NCI-H82 treated with DMSO at 0.1 percent for 48 hours (cell line): Measurements from ENCODE around the gene MGAT5.
A peak's percentile ranks its signal among the peaks of the same experiment; 100 is the strongest.

ENCODE experiments used
- DNase-seq: peaks from one replicate; lab custom pipeline; 2025; ENCODE audit not compliant: unreplicated experiment; lab: John Stamatoyannopoulos, UW

Gene MGAT5

DNA sequence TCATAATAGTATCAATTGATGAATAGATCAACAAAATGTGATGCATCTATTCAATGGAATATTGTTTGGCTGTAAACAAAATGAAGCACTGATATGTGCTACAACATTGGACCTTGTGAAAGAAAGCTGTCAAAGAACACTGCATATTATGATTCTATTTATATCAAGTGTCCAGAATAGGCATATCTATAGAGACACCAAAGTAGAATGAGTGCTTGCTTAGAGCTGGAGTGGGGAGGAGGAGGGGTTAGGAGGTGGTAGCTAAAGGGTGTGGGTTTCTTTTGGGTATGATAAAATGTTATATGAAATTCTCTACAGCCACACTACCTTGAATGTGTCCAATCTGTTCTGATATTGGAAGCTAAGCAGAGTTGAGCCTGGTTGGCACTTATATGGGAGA is 23.0 kb upstream of the MGAT5 start:
- no peak for DNase-seq

DNA sequence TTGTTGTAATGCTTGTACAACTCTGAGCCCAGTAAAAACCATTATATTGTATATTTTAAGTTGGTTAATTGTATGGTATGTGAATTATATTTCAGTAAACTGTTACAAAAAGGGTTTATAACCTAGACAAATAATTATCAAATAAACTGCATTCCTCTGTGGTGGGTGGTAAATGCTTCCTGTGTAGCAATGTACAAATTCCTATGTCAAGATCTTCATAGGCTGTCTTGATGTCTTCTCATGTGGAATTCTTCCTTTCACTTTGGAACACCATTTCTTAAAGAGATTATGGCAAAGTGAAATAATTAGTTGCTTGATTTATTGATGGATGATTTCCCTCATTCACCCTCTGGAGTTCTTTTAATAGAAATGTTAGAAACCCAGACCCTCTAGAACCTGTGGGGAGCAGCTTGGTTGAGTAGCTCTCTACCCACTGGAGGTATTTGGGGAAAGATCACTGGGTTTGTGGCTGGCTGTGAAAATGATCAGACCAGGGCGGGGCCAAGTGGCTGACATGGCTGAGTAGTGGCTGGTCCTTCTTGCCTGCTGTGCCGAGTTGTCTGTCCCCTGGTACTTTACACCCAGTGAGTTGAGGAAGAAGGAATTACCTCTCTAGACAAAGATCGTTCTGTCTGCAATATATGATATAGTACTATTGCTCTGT is 22.4 kb upstream of the MGAT5 start:
- no peak for DNase-seq

DNA sequence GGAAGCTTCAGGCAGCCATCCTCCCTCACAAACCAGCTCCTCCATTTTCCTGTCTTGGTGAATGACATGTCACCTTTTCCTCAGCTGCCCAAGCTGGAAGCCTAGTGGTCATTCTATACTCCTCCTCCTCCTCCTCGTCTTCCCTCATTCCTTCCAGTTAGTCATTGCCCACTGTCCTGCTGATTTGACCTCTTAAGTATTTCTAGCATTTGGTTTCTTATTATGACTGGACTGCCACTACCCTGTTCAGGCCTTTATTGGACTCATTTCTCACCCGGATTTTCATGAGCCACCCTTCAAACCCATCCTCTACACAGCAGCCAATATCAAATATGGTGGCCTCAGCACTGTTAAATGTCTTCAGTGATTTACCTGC is 21.9 kb upstream of the MGAT5 start:
- DNase-seq, result no peak

DNA sequence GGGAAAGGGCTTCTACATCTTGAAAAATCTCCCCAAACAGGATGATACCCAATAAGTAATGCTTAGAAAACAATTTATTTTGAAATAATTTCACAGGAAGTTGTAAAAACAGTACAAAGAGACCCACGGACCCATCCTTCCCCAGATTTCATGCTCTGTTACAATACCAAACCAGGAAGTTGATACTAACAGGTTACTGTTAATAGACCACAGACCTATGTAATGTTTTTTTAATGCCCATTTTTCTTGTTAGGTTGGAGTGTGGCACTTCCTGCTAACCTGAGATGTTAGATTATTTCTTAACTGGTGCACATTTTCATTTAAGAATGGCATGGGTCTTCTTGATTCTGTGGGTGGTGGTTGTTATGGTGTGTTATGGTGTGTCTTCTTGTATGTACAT is 21.4 kb upstream of the MGAT5 start:
- no peak for DNase-seq

DNA sequence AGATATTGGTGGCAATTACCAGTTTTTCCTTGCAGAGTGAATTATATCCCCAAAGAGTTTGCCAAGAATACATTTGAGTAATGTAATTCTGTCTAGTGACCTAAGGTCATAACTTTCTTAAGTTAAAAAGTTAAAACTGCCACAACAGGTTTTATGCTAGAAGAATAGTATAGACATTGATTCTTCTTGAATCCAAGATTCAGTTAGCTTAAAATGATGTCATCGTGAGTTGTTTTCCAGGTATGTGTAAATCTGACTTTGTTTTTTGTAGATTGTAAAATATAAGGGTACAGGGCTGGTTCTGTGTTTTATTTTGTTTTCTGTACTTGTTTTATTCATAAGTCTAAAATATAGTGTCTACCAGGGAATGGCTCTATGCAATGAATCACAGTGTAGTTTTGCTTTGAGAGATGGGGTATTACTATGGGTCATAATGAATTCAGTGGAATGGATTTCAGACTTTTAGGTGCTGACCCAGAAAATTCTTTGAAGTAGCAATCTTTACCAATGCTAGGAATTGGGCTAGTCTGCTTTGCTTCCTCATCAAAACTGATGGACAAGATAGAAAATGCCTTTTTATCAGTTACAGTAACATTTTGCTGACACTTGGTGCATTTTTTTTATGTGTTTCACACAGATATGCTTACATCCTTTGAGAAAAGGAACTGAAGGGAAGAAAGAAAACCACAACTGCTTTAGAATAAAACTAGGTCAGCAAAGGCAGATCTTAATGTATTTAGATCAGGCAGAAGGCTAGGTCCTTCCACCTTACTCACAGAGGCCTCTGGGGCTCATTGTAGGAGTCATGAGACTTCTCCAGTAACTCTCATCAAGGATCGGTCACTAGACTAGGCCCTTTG is 20.8 kb upstream of the MGAT5 start:
- DNase-seq, result no peak

DNA sequence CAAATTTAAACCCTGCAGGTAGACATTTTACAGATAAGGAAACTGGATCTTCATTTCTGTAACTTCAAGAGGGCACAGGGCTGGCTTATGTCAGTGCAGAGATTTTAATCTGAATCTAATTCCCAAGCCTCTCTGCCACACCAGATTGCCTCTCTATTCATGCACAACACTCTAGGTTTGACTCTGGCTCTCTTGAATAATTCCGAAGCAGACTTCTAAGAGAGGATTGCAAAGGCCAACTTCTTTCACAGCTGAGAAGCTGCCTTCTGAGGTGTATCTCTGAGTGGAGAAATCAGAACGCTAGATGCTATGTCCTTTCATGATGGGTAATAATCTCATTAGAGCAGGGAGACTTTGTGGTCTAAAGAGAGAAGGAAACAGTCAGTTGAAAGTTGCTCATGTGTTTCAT is 20.1 kb upstream of the MGAT5 start:
- DNase-seq, result no peak

DNA sequence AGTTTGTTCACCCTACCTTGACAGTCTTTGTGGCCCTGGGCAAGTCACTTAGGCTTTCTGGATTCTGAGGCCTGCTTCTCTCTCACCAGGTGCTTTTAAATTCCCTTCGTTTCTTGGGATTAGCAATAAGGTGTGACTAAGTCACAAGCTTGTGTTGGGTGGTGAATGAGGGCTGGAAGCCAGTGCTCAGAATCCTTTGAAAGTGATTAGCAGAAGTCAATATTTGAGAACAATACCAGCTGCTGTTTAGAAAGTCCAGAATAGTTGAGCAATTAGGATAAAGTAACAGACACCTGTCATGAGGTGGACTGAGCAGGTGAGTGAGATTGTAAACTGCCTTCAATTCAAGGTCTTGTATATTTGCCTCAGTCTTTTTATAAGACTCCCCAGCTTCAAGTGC is 19.3 kb upstream of the MGAT5 start:
- DNase-seq, result no peak

DNA sequence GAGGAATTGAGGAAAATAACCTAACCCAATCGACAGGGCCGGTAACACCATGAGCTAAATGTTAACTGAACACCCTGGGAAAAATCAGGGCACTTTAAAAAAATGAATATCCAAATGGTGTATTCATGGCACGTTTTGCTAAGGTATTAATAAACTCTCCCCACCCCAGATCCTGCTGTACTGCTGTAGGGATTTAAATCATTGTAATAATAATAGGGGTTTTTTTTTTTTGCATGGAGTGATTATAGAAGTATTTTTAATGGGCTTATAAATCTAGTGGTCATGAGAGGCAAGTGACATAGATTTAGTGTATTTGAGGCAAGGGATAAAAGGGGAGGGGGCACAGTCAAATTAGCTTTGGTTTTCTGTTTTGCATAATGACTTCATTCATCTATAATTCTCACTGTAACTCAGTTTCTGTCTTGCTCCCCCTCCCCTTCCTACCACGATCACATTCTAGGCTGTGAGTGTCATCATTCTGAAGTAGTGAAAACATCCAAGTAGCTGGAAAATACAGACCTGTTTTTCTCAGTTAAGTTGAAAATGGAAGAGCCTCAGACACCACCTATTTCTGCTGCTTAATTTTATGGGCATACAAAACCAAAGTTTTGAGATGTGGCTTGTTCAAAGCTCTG is 18.2 kb upstream of the MGAT5 start:
- DNase-seq, result no peak

DNA sequence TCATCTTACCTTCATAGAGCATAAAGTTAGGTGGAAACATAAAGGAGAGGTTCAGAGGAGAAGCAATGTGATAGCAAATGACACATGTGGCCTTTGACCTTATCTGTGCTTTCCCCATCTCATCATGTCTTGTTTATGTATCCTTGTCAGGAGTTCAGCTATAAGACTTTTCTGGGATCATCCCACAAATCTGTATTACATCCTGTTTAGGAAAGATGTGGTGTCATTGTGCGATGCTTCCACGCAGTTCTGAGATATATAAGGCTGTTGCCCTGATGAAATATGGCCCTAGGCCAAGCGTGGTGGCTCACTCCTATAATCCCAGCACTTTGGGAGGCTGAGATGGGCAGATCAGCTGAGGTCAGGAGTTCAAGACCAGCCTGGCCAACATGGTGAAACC is 15.5 kb upstream of the MGAT5 start:
- DNase-seq, result no peak

DNA sequence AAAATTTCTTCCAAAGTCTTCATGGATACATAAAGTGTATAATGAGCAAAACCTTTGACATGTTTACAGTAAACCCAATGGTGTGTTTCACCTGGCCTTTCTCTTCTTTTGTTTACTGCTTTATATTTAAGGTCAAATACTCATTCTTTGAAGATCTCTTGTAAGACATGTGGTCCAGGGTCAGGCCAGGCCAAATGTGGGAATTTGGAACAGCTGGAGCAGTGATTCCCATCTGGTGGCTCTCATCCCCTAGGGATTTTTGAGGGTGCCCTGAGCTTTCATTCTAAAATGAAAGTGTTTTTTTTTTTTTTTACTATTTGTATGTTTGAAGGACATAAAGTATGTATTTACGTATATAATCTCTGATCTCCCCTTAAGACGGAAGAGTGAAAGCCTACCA is 13.8 kb upstream of the MGAT5 start:
- DNase-seq, result peak; percentile 20

DNA sequence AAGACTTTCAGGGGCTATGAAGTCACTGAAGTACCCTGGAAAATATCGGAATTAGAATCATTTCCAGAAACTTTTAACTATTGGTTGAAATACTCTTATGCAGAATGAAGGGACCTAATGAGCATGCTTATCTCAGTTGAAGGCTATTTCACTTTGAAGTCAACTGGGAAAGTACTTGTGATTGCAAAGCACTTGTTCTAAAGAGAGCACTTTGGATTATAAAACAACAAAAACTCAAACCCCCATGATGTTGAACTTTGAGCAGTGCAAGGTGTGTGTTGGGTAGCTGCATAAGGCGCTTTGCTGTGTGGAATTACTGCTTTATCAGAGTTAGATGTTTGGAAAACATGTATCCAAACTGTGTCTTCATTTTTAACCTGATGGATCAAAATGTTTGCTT is 12.0 kb upstream of the MGAT5 start:
- DNase-seq, result no peak

DNA sequence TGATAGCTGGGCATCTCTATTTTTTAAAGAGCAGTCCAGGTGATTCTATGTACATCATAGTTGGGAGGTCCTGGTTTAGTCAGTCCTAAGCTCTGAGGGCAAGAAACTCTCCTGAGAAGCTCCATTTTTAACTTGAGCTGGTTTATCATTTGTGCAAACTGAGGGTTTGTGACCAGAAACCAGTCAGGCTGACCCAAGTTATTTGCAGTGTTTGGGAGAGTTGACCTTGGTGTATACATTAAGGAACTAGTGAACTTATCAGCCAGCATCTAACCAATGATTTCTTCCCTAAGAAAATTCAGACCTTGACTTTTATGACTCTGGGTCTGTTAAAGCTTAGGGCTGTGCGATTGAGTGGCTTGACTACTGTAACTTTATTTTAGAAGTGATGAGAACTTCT is 10.6 kb upstream of the MGAT5 start:
- DNase-seq, result no peak

DNA sequence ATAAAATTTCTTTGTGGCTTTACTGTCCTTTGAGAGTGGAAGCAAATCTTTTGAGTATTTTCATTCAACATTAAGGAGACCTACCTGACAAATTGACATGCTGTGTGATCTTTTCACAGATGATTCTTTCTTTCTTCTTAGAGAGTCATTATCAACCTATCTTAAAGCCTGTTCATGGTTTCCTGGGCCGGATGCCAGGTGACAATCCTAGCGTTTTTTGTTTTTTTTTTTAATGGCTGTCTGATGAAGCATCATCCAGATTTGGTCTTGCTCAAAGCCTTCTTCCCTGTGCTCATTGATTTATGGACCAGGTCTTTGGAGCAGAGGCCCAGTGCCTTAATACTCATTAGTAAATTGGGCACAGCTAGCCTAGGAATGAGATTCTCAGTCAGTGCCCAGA is 9.8 kb upstream of the MGAT5 start:
- DNase-seq, result no peak

DNA sequence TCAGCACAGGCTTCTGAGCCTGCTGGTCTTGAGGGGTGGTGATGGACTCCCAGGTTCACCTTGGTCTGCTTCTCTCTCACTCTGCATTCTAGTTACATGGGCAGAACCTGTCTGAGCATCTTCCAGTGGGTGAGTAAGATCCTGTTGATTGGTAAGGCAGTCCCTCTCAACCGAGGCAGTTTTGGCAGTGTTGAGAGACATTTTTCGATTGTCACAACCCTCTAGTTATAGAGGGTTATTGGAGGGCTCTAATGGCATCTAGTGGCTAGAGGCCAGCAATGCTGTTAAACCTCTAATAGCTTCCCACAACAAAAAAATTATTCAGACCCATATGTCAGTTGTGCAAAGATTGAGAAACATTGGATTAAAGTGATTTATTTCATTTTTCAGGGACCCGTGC is 9.3 kb upstream of the MGAT5 start:
- DNase-seq, result no peak

DNA sequence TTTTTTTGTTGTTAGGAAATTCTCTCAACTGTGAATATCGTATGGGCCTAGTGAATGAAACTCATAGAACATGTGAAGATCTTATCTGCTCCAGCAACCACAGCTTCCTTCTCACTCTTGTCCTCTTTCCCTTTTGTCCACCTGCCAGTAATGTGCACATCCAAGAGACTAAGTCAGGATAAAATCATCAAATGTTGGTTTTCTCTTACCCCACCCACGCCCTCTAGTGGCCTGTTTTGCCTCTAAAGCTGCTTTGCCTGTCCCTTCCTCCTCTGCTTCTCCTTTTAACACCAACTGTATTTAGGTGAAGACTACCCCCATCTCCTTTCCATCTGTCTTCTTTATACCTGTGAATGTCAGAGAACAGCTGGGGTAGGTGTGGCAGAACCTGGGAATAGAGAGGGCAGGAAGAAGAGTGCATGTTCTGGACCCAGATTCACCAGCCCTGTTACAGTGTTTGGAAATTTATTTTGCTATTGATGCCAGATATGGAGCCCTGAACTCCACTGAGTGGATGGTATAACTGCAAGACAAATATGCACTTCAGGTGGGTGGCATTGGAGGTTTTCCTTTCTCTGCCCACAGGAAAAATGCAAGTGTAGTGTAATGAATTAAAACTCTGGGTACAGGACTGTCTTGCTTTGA is 8.4 kb upstream of the MGAT5 start:
- peak; percentile 51 for DNase-seq

DNA sequence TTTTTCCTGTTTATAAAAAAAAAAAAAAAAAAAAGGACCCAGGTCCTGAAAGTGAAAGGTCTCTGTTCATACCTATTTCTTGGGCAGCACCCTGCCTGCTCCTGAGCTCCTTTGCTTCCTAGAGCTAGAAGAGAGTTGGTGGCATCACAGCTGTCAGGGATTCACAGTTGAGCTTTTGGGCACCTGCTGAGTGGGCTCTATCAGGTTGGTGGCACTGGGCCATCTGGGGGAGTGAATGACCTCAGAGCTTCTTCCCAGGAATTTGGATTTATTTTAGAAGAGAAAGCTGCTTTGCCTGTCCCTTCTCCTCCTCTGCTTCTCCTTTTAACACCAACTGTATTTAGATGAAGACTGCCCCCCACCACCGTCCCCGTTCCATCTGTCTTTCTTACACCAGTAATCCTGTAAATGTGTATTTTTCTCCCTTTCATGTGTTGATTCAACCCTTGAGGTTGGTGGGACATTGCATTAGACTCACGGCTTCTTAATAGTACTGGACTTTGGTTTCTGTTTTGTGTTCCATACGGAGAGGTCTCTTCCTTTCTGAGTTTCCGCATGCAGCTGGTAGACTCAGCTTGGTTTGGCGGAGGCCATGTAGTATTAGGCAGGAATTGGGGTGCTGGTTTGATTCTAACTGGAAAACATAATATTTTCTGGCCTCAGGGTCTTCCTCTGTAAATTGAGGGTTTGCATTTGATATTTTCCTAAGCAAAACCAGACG is 7.6 kb upstream of the MGAT5 start:
- DNase-seq, result no peak

DNA sequence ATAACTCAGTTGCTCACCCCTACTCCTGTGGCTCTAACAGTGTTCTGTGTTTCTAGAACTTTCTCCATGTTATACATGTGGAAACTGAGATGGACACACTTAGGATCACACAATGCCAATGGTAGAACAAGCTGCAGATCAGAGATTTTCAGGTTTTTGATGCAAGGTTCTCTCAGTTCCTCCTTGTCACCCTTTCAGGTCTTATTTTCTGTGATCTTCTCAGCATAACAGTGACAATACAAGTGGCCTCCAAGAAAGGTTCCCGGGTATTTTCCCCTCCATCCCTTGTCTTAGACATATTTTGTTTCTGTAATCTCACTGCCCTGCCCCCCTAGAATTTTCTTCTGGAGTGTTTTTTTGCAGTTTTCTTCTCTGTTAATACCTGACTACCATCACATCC is 6.2 kb upstream of the MGAT5 start:
- DNase-seq, result no peak

DNA sequence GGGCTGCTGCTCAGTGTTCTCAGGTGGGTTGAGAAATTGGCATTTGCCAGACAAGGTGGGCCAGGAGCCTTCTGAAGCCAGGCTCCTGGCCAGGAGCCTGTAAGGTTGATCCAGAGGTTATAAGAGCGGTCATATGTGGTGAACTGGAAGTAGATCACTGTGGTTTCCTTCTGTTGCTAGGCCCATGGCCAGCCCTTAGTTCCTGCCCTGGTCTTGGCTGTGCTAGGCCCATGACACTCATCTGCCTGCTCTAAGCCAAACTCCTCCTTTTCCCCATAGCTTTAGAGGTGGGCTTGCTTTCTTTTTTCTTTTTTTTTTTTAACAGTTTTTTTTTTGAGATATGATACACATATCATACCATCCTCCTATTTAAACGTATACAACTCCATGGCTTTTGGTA is 5.0 kb upstream of the MGAT5 start:
- DNase-seq, result no peak

DNA sequence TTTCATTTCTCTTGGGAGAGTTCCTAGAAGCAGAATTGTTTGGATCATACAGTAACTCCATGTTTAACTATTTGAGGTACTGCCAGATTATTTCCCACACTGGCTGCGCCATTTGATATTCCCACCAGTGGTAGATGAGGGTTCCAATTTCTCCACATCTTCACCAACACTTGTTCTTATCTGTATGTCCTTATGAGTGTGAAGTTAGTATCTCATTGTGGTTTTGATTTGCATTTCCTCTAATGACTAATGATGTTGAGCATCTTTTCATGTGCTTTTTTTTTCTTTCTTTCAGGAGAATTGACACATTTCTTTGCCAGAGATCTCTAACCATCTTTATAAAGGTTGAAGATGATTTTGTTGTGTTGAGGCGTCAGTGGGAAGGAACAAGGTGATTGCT is 4.1 kb upstream of the MGAT5 start:
- no peak for DNase-seq

DNA sequence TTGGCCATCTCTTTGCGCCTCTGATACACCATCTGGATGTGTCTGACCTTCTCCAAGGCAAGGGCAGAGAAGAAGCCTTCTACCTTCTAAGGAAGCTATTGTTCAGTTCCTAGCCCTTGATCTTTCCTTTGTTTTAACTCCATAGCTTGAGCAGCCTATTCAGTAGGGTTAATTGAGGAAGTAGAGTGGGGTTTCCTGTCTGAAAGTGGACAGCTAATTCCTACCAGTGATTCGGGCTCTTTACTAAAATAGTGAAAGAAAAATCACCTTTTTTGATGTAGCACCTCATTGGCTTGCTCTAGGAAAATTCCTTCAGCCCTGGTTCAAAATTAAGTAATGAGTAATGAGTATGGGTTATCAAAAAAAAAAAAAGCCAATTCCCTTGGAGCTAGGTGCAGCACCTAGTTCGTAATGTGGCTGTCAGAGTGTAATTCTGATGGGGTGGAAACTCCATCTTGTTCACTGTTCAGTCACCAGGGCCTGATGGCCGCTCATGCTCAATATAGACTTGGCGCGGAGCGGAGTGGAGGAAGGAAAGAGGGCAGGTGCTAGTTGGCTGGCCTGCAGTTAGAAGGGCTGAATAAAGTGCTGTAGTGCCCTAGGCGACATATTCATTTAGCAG is 2.9 kb upstream of the MGAT5 start:
- no peak for DNase-seq
